Small intestine (tissue), 7 donors: Measurements from ENCODE around the gene NAV2. TPM values are rescaled to one million over a fixed set of nuclear protein-coding genes. Genes with fewer than 3 reads are reported as not detected.

Experiments
- DNase-seq, 2 donors: peaks; one replicate each; pipeline versions ENCODE4 v3.0.0 to v3.0.0-alpha.2; 2013
- FAIRE-seq: peaks from 2 replicates; lab custom pipeline; 2012; peaks lifted over from hg19 to GRCh38; lab: Jason Lieb, UNC
- H3K27ac ChIP-seq, 3 donors: one replicate each; pipeline ENCODE4 v1.5.1; 2013; ENCODE audit warnings: low read length in 2 of 3, mild to moderate bottlenecking in 2 of 3, control low read depth in 1 of 3, inconsistent platforms in 1 of 3, low read depth in 1 of 3, moderate library complexity in 1 of 3
- H3K27me3 ChIP-seq, 3 donors: one replicate each; pipeline ENCODE4 v1.6.1; 2013; ENCODE audit warnings: low read length in 3 of 3, inconsistent platforms in 1 of 3; ENCODE audit not compliant: control insufficient read depth in 3 of 3, insufficient read depth in 3 of 3
- H3K36me3 ChIP-seq, 3 donors: one replicate each; pipeline ENCODE4 v1.6.1; 2013; ENCODE audit warnings: low read length in 3 of 3, inconsistent platforms in 1 of 3, low read depth in 1 of 3, mild to moderate bottlenecking in 1 of 3, moderate library complexity in 1 of 3; ENCODE audit not compliant: control insufficient read depth in 3 of 3, insufficient read depth in 2 of 3
- H3K4me1 ChIP-seq, 3 donors: one replicate each; pipeline ENCODE4 v1.6.1; 2013; ENCODE audit warnings: low read length in 2 of 3, inconsistent platforms in 1 of 3, low read depth in 1 of 3, mild to moderate bottlenecking in 1 of 3, moderate library complexity in 1 of 3; ENCODE audit not compliant: control insufficient read depth in 3 of 3, insufficient read depth in 2 of 3
- H3K4me3 ChIP-seq, 3 donors: one replicate each; pipeline ENCODE4 v1.5.1; 2013; ENCODE audit warnings: low read length in 3 of 3, control low read depth in 1 of 3, inconsistent platforms in 1 of 3, low read depth in 1 of 3, mild to moderate bottlenecking in 1 of 3, moderate library complexity in 1 of 3
- H3K9me3 ChIP-seq, 2 donors: one replicate each; pipeline ENCODE4 v1.6.1; 2013; ENCODE audit warnings: low read depth in 1 of 2, low read length in 1 of 2; ENCODE audit not compliant: control insufficient read depth in 2 of 2, insufficient read depth in 1 of 2
- WGBS, 3 donors: extraction: QIAGEN DNeasy Blood & Tissue Kit; methylation state at CpG; one replicate each; pipeline ENCODE4 v1.1.7; 2013; 5-methylcytosine and 5-hydroxymethylcytosine counted together
- polyA plus RNA-seq, 4 donors: library from polyadenylated mRNA; stranded (reverse) in 3 of 4; unstranded in 1 of 4; fragments of 200-250 nt in 3 of 4; fragments of 120-200 nt in 1 of 4; gene quantifications; one replicate each; pipeline versions ENCODE4 v1.2.1 to v1.2.3, GENCODE V29; 2013
- donor health status: healthy with polysubstance abuse.
- donor health status: control.
- donor health status: control.
- donor health status: Bipolar disorder and iron deficiency.
- donor health status: healthy.

Gene NAV2
- polyA plus RNA-seq, 4 donors: 1.6 to 6.5 (median 3.6) TPM

DNA sequence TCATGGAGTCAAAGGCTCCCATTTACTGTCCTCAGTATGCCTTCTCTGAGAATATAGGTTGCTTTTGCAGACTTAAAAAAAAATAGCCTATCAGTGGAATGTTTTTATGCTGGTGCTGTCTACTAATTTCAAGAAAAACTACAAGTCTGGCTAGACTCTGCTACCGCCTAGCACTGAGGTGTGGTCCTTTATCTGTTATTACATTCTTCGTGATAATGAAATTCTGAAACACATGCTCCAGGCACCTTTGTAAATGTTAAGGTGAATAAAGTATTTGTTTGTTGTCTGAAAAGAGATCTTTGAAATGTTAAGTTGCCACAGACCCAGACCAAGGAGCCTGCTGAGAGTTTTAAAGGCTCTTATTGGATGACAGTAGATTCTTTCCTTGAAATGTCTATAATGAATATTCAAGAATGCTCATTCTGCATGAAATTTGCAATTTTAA lies 352.3 kb downstream of the NAV2 start:
- Histone ChIP-seq H3K36me3 (peaks cover 0 to 4% (median 0%) of the 10 kb centered on the region in 3 donors), H3K27ac (peak overlapping the region in 1 of 3 donors; percentile 9), H3K27me3 (no peaks in the 10 kb centered on the region), H3K4me3 (no peak overlapping the region), H3K9me3 (no peaks in the 10 kb centered on the region), H3K4me1 (peaks cover 0 to 18% (median 2%) of the 10 kb centered on the region in 3 donors)
- peak in 1 of 2 donors; percentile 62 for DNase-seq
- 20 to 64% (median 44%) methylated on average over 2 of the region's 2 CpGs for WGBS, 3 donors
- no peak for FAIRE-seq

DNA sequence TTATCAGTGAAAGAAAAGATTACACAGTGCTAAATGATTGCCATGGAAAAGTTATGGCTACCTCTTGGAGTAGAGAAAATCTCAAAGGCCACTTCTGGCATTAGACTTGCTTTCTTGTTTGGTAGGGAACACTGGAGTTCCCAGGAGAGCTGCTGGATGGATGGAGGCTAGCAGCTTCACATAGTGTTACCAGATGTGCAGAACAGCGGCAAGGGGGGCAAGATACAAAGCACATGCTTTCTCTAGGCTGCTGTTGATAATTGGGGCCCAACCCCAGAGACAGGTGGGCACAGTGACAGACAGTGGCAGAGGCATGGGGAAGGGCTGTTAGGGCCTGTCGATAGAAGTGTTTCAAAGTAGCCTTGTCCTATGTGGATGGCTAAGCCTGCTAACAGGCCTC lies 352.8 kb downstream of the NAV2 start:
- Histone ChIP-seq H3K4me1 (peaks cover 0 to 18% (median 2%) of the 10 kb centered on the region in 3 donors), H3K36me3 (peaks cover 0 to 4% (median 0%) of the 10 kb centered on the region in 3 donors), H3K27me3 (no peaks in the 10 kb centered on the region), H3K9me3 (no peaks in the 10 kb centered on the region), H3K4me3 (no peak overlapping the region), H3K27ac (peak overlapping the region in 1 of 3 donors; percentile 9)
- 89 to 97% (median 93%) methylated on average over 2 of the region's 2 CpGs for WGBS, 3 donors
- DNase-seq (no peak), FAIRE-seq (no peak)

GRCh38 chr11:20066013-20066782 lies 353.6 kb downstream of the NAV2 start:
- DNase-seq: no peak
- WGBS, 3 donors: 87 to 91% (median 87%) methylated on average over 5 of the region's 5 CpGs
- no peak overlapping the region for H3K4me3 ChIP-seq
- no peak overlapping the region for H3K27ac ChIP-seq
- H3K36me3 ChIP-seq: peaks cover 0 to 4% (median 0%) of the 10 kb centered on the region in 3 donors
- peaks cover 0 to 18% (median 2%) of the 10 kb centered on the region in 3 donors for H3K4me1 ChIP-seq
- H3K27me3 ChIP-seq: no peaks in the 10 kb centered on the region
- H3K9me3 ChIP-seq: no peaks in the 10 kb centered on the region
- FAIRE-seq: no peak

DNA sequence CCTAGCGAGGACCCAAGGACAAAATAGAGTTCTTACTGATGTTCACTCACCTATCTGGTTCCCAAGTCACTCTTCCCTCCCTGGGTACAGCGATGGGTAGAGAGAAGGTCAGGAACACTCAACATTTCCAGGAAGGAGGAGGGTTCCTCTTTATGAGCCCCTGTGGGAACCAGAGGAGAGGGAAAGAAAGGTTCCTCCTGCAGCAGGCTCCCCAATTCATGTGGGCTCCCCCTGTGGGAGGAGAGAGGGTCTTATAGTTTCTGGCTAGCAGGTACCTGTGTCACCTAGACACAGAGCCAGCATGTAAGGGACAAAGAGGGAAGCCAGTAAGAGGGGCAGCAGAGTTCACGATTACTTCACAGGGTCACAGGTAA lies 354.1 kb downstream of the NAV2 start:
- no peak for DNase-seq
- Histone ChIP-seq H3K27me3 (no peaks in the 10 kb centered on the region), H3K27ac (no peak overlapping the region), H3K4me3 (no peak overlapping the region), H3K9me3 (no peaks in the 10 kb centered on the region), H3K36me3 (peaks cover 0 to 4% (median 0%) of the 10 kb centered on the region in 3 donors), H3K4me1 (peaks cover 0 to 18% (median 2%) of the 10 kb centered on the region in 3 donors)
- FAIRE-seq: no peak
- 90 to 96% (median 91%) methylated on average over 3 of the region's 3 CpGs for WGBS, 3 donors

- H3K27ac ChIP-seq: no peak overlapping the region
- peaks cover 0 to 4% (median 0%) of the 10 kb centered on the region in 3 donors for H3K36me3 ChIP-seq
- WGBS, 3 donors: 78 to 86% (median 82%) methylated on average over 2 of the region's 2 CpGs
- H3K9me3 ChIP-seq: no peaks in the 10 kb centered on the region
- no peak for FAIRE-seq
- no peak overlapping the region for H3K4me3 ChIP-seq
- peaks cover 0 to 18% (median 2%) of the 10 kb centered on the region in 3 donors for H3K4me1 ChIP-seq
- no peaks in the 10 kb centered on the region for H3K27me3 ChIP-seq
- no peak for DNase-seq
Measured at GRCh38 chr11:20067665-20068064, 355.0 kb downstream of the NAV2 start.

DNA sequence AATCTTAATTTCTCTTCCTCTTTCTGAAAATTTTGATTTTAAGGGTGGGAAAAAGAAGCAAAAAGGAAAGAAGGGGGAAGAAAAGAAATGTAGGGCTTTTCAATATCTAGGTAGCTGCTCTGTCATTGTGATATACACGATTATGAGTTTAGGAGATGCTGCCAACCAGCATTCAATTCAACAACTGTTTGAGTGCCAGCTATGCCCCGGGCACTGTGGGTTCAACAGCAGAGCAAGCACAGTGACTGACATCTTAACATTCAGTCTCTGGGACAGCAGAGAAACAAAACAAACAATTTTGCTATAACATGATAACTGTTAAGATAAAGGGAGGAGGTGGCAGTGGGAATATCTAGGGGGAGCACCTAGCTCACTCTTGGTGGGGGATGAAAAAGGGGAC lies 356.1 kb downstream of the NAV2 start:
- Histone ChIP-seq H3K27me3 (no peaks in the 10 kb centered on the region), H3K4me3 (no peak overlapping the region), H3K27ac (no peak overlapping the region), H3K36me3 (peaks cover 0 to 4% (median 0%) of the 10 kb centered on the region in 3 donors), H3K4me1 (peaks cover 0 to 18% (median 2%) of the 10 kb centered on the region in 3 donors), H3K9me3 (no peaks in the 10 kb centered on the region)
- DNase-seq: no peak
- FAIRE-seq: no peak
- WGBS, 3 donors: 81 to 85% (median 84%) methylated on average over 2 of the region's 2 CpGs

- FAIRE-seq (no peak), DNase-seq (no peak)
- peaks cover 0 to 4% (median 0%) of the 10 kb centered on the region in 3 donors for H3K36me3 ChIP-seq
- H3K4me3 ChIP-seq: no peak overlapping the region
- H3K27me3 ChIP-seq: no peaks in the 10 kb centered on the region
- 70 to 82% (median 76%) methylated on average over 3 of the region's 3 CpGs for WGBS, 3 donors
- peaks cover 0 to 5% (median 0%) of the 10 kb centered on the region in 3 donors for H3K4me1 ChIP-seq
- H3K9me3 ChIP-seq: no peaks in the 10 kb centered on the region
- H3K27ac ChIP-seq: no peak overlapping the region
Measured at GRCh38 chr11:20070459-20070858, 357.8 kb downstream of the NAV2 start.

GRCh38 chr11:20075627-20076026 lies 363.0 kb downstream of the NAV2 start:
- peaks cover 0 to 8% (median 3%) of the 10 kb centered on the region in 3 donors for H3K36me3 ChIP-seq
- no peaks in the 10 kb centered on the region for H3K9me3 ChIP-seq
- H3K4me1 ChIP-seq: peaks cover 0 to 3% (median 0%) of the 10 kb centered on the region in 3 donors
- H3K27me3 ChIP-seq: no peaks in the 10 kb centered on the region
- DNase-seq (no peak), FAIRE-seq (no peak)
- H3K4me3 ChIP-seq: no peak overlapping the region
- 81 to 84% (median 84%) methylated on average over 4 of the region's 4 CpGs for WGBS, 3 donors
- no peak overlapping the region for H3K27ac ChIP-seq
